B cell (primary cell): ENCODE data around the gene RBM20. TPM values are rescaled to one million over a fixed set of nuclear protein-coding genes. Genes with fewer than 3 reads are reported as not detected.

Source experiments
- ATAC-seq: fragments of 200-7000 bp; cut with Tn5 transposase; one replicate; pipeline ENCODE4 v1.10.0; 2021; ENCODE audit warnings: low read depth, mild to moderate bottlenecking, moderate number of reproducible peaks, moderate library complexity
- CTCF ChIA-PET: fragments of 350-600 bp; sonication (Branson Sonifier 250); formaldehyde crosslinking; loops from one replicate; lab custom pipeline; 2021; ENCODE audit warnings: antibody characterized with exemption, inconsistent platforms; lab: Charles Lee
- POLR2A ChIA-PET: fragments of 350-600 bp; sonication (Branson Sonifier 250); formaldehyde crosslinking; loops from one replicate; lab custom pipeline; 2021; ENCODE audit warnings: antibody characterized with exemption; lab: Charles Lee
- DNase-seq: peaks from one replicate; pipeline ENCODE4 v3.0.0; 2013
- H2AFZ ChIP-seq: 2 replicates; pipeline ENCODE4 v1.6.1; 2012; ENCODE audit warnings: mild to moderate bottlenecking, low read depth, low read length; ENCODE audit not compliant: insufficient read depth, poor library complexity, severe bottlenecking
- H3K27ac ChIP-seq, 2 donors: 1 replicate in 1 of 2; 2 replicates in 1 of 2; pipeline ENCODE4 v1.5.1; 2012 to 2013; ENCODE audit warnings: low read length in 2 of 2, mild to moderate bottlenecking in 2 of 2, moderate library complexity in 1 of 2
- H3K27me3 ChIP-seq, 4 experiments: fragments of 200-600 bp in 1 of 4; sonication (generic) in 1 of 4; replicated peaks in 1 of 4; 1 replicate in 2 of 4; 2 replicates in 2 of 4; pipeline versions ENCODE4 v1.6.1 to v1.7.0; 2013 to 2016; ENCODE audit warnings: low read length in 3 of 4, mild to moderate bottlenecking in 2 of 4, mixed read lengths in 1 of 4, moderate library complexity in 1 of 4; ENCODE audit not compliant: insufficient read depth in 4 of 4, control insufficient read depth in 3 of 4; ENCODE audit errors: control extremely low read depth in 1 of 4
- H3K36me3 ChIP-seq, 2 experiments: replicated peaks in 1 of 2; 1 replicate in 1 of 2; 2 replicates in 1 of 2; pipeline versions ENCODE4 v1.6.1 to v1.7.1; 2013; ENCODE audit warnings: low read length in 1 of 2; ENCODE audit not compliant: insufficient read depth in 2 of 2, control insufficient read depth in 1 of 2; ENCODE audit errors: control extremely low read depth in 1 of 2, extremely low read depth in 1 of 2
- H3K4me1 ChIP-seq, 2 donors: fragments of 200-600 bp in 1 of 2; sonication (generic) in 1 of 2; 1 replicate in 1 of 2; 2 replicates in 1 of 2; pipeline versions ENCODE4 v1.5.1 to v1.6.1; 2013 to 2017; ENCODE audit warnings: low read length in 2 of 2; ENCODE audit not compliant: control insufficient read depth in 2 of 2, insufficient read depth in 2 of 2
- H3K4me2 ChIP-seq: replicated peaks from 2 replicates; pipeline ENCODE3; 2012; ENCODE audit warnings: mild to moderate bottlenecking, low read depth, low read length; ENCODE audit not compliant: poor library complexity, severe bottlenecking
- H3K4me3 ChIP-seq, 5 experiments: fragments of 200-600 bp in 1 of 5; sonication (generic) in 1 of 5; 1 replicate in 3 of 5; 2 replicates in 2 of 5; pipeline versions ENCODE4 v1.5.1 to v1.7.0; 2011 to 2016; ENCODE audit warnings: low read length in 4 of 5, mild to moderate bottlenecking in 4 of 5, low read depth in 2 of 5, control low read depth in 1 of 5, moderate library complexity in 1 of 5; ENCODE audit not compliant: insufficient read depth in 1 of 5; ENCODE audit errors: control extremely low read depth in 1 of 5, extremely low read depth in 1 of 5
- H3K79me2 ChIP-seq: fragments of 200-600 bp; sonication (generic); one replicate; pipeline ENCODE4 v1.6.0; 2016; ENCODE audit warnings: low read length; ENCODE audit not compliant: control insufficient read depth, insufficient read depth
- H3K9ac ChIP-seq: fragments of 200-600 bp; sonication (generic); 2 replicates; pipeline ENCODE4 v1.6.1; 2017; ENCODE audit warnings: mild to moderate bottlenecking, low read length, moderate library complexity
- H3K9me3 ChIP-seq, 3 donors: one replicate each; pipeline versions ENCODE4 v1.6.1 to v1.7.1; 2013; ENCODE audit warnings: low read length in 2 of 3; ENCODE audit not compliant: control insufficient read depth in 2 of 3, insufficient read depth in 1 of 3; ENCODE audit errors: control extremely low read depth in 1 of 3
- H4K20me1 ChIP-seq: 2 replicates; pipeline ENCODE4 v1.6.0; 2012; ENCODE audit warnings: mild to moderate bottlenecking, low read length; ENCODE audit not compliant: insufficient read depth, control insufficient read depth, poor library complexity, severe bottlenecking
- H3K27ac Mint-ChIP-seq: one replicate; pipeline ENCODE4 v1.8.0; 2021; ENCODE audit warnings: mixed read lengths
- H3K27me3 Mint-ChIP-seq: one replicate; pipeline ENCODE4 v1.8.0; 2021; ENCODE audit warnings: mixed read lengths
- H3K4me1 Mint-ChIP-seq: one replicate; pipeline ENCODE4 v1.8.0; 2021; ENCODE audit warnings: mixed read lengths
- H3K4me3 Mint-ChIP-seq: one replicate; pipeline ENCODE4 v1.8.0; 2021; ENCODE audit warnings: mixed read lengths
- H3K9me3 Mint-ChIP-seq: one replicate; pipeline ENCODE4 v1.8.0; 2022; ENCODE audit warnings: mixed read lengths; ENCODE audit not compliant: insufficient read depth
- EZH2 ChIP-seq: IDR thresholded peaks from 2 replicates; pipeline ENCODE4 v1.6.1; 2012; ENCODE audit warnings: borderline replicate concordance, low read depth, mild to moderate bottlenecking, moderate library complexity, low read length; ENCODE audit not compliant: insufficient read depth, poor library complexity, severe bottlenecking
- WGBS: methylation state at CpG from one replicate; pipeline ENCODE4 v1.1.5; 2013; ENCODE audit warnings: missing lambda C conversion rate; ENCODE audit not compliant: insufficient coverage; 5-methylcytosine and 5-hydroxymethylcytosine counted together
- intact Hi-C: fragments of 100-400 bp; cut with micrococcal nuclease; formaldehyde crosslinking; loops from one replicate; pipeline ENCODE4 v1.10.0; 2022
- polyA plus RNA-seq: library from polyadenylated mRNA; depleted of rRNA; stranded (reverse); fragments of >200 nt; gene quantifications from 2 replicates; pipeline ENCODE4 v1.2.3, GENCODE V29; 2012
- total RNA-seq, 2 donors: library from RNA; stranded (reverse); fragments of 120-200 nt in 1 of 2; gene quantifications; 1 replicate in 1 of 2; 2 replicates in 1 of 2; pipeline versions ENCODE4 v1.2.3 to v1.2.4, GENCODE V29; 2013 to 2022
- TF ChIP-seq, protein P1 (sequence below): fragments of 200-600 bp; IDR thresholded peaks from one replicate; pipeline ENCODE4 v1.8.0; 2022; ENCODE audit warnings: antibody characterized with exemption, mild to moderate bottlenecking

RBM20 gene
- total and polyA plus RNA-seq, 2 donors (not counting 1 experiment from before 2014, with no cell fraction given), result not detected

DNA sequence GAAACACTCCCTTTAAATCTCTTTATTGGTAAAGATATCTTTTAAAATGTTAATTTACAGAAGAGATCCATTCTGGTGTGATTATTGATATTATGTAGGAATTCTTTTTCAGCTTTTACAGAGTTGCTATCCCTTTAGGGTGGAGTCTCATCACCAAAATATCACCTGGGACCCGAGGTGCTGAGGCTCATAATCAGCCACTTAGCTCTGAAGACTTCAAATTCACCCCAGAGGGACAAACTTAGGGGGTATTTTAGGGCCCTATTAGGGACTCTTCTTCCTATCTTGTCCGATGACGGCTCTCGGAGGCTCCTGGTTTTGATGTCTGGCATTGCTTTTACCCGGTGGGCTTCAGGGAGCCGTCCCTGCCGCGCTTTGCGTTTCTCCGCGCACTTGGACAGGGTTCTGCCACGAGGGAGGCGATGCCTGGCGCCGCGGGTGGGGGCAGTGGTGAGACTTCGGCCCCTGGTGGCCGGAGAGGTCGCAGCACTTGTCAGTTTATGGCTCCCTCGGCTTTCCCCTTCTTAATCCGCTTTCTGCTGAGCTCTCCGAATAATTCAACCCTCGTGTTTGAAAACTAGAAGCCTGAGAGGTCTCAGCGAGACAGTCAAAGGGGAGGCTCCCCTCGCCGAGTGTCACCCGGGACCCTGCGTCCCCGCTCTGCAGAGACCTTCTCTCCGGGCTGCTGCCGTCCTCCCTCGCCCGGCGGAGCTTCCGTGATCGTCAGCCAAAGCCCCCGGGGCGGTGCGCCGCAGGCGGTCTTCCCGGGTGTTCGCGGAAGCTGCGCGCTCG, 27.8 kb downstream of the RBM20 start:
- peak overlapping the region; percentile 70 to 76 for H3K27ac ChIP-seq
- intact Hi-C loops, result loop anchor here (1.0 to 2.0 kb wide), 3 partner anchors 29 to 365 kb away; no protein-coding TSS in a partner anchor

More for the DNA sequence above, 27.8 kb downstream of the RBM20 start:
- H3K9me3 Mint-ChIP-seq, result no peaks in the 10 kb centered on the region
- 1% methylated on average over 46 of the region's 47 CpGs for WGBS
- H2AFZ ChIP-seq, result peak overlapping the region; percentile 87
- peak overlapping the region; percentile 68 for H3K9ac ChIP-seq
- no peaks in the 10 kb centered on the region for H3K79me2 ChIP-seq
- DNase-seq (peak; percentile 79), ATAC-seq (peak; percentile 94)
- POLR2A ChIA-PET, result interaction anchor here (1.0 kb wide), 1 partner anchor 367 kb away, joined by 4 read pairs; the partner anchor contains the start of gene SMNDC1
- H3K4me1 Mint-ChIP-seq, result peaks cover 2% of the 10 kb centered on the region
- CTCF ChIA-PET, result interaction anchor here (0.6 to 2.9 kb wide), 35 partner anchors 8 to 533 kb away, joined by 3 to 19 read pairs (median 3); partner anchors contain the start of genes BBIP1, RBM20, SHOC2 and SMNDC1
- H3K36me3 ChIP-seq, result no peaks in the 10 kb centered on the region
- H3K27me3 ChIP-seq, result no peaks in the 10 kb centered on the region
- peaks cover 3 to 8% of the 10 kb centered on the region in 2 donors for H3K4me1 ChIP-seq
- no peaks in the 10 kb centered on the region for H4K20me1 ChIP-seq
- TF ChIP-seq EZH2, result no peak
- TF ChIP-seq, protein P1, sequence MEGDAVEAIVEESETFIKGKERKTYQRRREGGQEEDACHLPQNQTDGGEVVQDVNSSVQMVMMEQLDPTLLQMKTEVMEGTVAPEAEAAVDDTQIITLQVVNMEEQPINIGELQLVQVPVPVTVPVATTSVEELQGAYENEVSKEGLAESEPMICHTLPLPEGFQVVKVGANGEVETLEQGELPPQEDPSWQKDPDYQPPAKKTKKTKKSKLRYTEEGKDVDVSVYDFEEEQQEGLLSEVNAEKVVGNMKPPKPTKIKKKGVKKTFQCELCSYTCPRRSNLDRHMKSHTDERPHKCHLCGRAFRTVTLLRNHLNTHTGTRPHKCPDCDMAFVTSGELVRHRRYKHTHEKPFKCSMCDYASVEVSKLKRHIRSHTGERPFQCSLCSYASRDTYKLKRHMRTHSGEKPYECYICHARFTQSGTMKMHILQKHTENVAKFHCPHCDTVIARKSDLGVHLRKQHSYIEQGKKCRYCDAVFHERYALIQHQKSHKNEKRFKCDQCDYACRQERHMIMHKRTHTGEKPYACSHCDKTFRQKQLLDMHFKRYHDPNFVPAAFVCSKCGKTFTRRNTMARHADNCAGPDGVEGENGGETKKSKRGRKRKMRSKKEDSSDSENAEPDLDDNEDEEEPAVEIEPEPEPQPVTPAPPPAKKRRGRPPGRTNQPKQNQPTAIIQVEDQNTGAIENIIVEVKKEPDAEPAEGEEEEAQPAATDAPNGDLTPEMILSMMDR, result peak; percentile 94
- H3K27me3 Mint-ChIP-seq, result peaks cover 38% of the 10 kb centered on the region
- H3K4me2 ChIP-seq, result peak overlapping the region; percentile 94
- H3K9me3 ChIP-seq, result no peaks in the 10 kb centered on the region
- H3K4me3 ChIP-seq, result peak overlapping the region; percentile 63 to 77 (median 72)
- H3K27ac Mint-ChIP-seq, result peak overlapping the region; percentile 77
- peak overlapping the region; percentile 91 for H3K4me3 Mint-ChIP-seq
